Gastroesophageal sphincter (tissue), 4 donors: ENCODE results near the gene RPLP1. TPM values are rescaled to one million over a fixed set of nuclear protein-coding genes. Genes with fewer than 3 reads are reported as not detected.
A peak's percentile ranks its signal among the peaks of the same experiment; 100 is the strongest.
"Not testable (repeated sequence)": the region's sequence is repeated elsewhere in the genome, so short reads cannot be mapped to it uniquely, and the experiment has no call there.

Experiments
- ATAC-seq: fragments of 150-250 bp; one replicate; pipeline ENCODE4 v1.9.1; 2016; ENCODE audit warnings: mild to moderate bottlenecking, moderate library complexity
- H3K27ac ChIP-seq, 4 donors: fragments of 200-600 bp; sonication (generic) in 3 of 4; 1 replicate in 3 of 4; 2 replicates in 1 of 4; pipeline ENCODE4 v1.5.1; 2016 to 2019
- H3K27me3 ChIP-seq: fragments of 200-600 bp; sonication (generic); one replicate; pipeline ENCODE4 v1.5.1; 2019
- H3K36me3 ChIP-seq, 2 donors: fragments of 200-600 bp; sonication (generic); one replicate each; pipeline ENCODE4 v1.5.1; 2019; ENCODE audit warnings: control low read depth in 1 of 2
- H3K4me1 ChIP-seq, 3 donors: fragments of 200-600 bp; sonication (generic); 1 replicate in 2 of 3; 2 replicates in 1 of 3; pipeline ENCODE4 v1.5.1; 2016 to 2019; ENCODE audit warnings: control low read depth in 2 of 3
- H3K4me3 ChIP-seq, 2 donors: fragments of 200-600 bp; sonication (generic); one replicate each; pipeline ENCODE4 v1.5.1; 2019; ENCODE audit warnings: mild to moderate bottlenecking in 1 of 2, moderate library complexity in 1 of 2
- H3K9me3 ChIP-seq, 3 donors: fragments of 200-600 bp; sonication (generic); one replicate each; pipeline ENCODE4 v1.5.1; 2017 to 2019; ENCODE audit warnings: control low read depth in 2 of 3
- CTCF ChIP-seq, 4 experiments: fragments of 200-600 bp in 2 of 4; fragments of 450-650 bp in 2 of 4; sonication (generic) in 1 of 4; IDR thresholded peaks; one replicate each; pipeline ENCODE4 v1.5.1; 2017 to 2019; ENCODE audit warnings: antibody characterized with exemption in 4 of 4, mild to moderate bottlenecking in 2 of 4, moderate library complexity in 2 of 4
- EP300 ChIP-seq: sonication (generic); formaldehyde crosslinking; IDR thresholded peaks from one replicate; pipeline ENCODE4 v1.6.1; 2017; ENCODE audit warnings: antibody characterized with exemption, mild to moderate bottlenecking
- POLR2A ChIP-seq, 2 donors: fragments of 450-650 bp; IDR thresholded peaks; one replicate each; pipeline ENCODE4 v1.6.1; 2017; ENCODE audit warnings: antibody characterized with exemption in 2 of 2, mild to moderate bottlenecking in 2 of 2, moderate library complexity in 1 of 2
- POLR2AphosphoS5 ChIP-seq: sonication (generic); formaldehyde crosslinking; IDR thresholded peaks from one replicate; pipeline ENCODE4 v1.6.1; 2017; ENCODE audit warnings: antibody characterized with exemption
- WGBS, 2 donors: methylation state at CpG; one replicate each; pipeline ENCODE4 v1.1.5; 2018; ENCODE audit warnings: low coverage in 1 of 2; 5-methylcytosine and 5-hydroxymethylcytosine counted together
- total RNA-seq, 4 donors: library from RNA; depleted of rRNA; stranded (reverse); fragments of >200 nt; gene quantifications; one replicate each; pipeline ENCODE4 v1.1.0, GENCODE V29; 2016

RPLP1 gene
- total RNA-seq, 4 donors from 2014 or later = 337 to 657 (median 426) TPM

- Histone ChIP-seq H3K9me3 (no peaks in the 10 kb centered on the region), H3K36me3 (no peaks in the 10 kb centered on the region), H3K27ac (no peak overlapping the region), H3K27me3 (no peaks in the 10 kb centered on the region), H3K4me1 (no peaks in the 10 kb centered on the region), H3K4me3 (no peak overlapping the region)
- no peak for ATAC-seq
- TF ChIP-seq POLR2AphosphoS5 (no peak), POLR2A (IDR thresholded peaks at IDR 0.05) (no peak), CTCF (IDR thresholded peaks at IDR 0.05) (no peak)
- WGBS, 2 donors = 87 to 99% methylated on average over 3 to 7 of the region's 7 CpGs
Observed at GRCh38 chr15:69444686-69445085, 7.9 kb upstream of the RPLP1 start.

GRCh38 chr15:69446953-69447352 lies 5.7 kb upstream of the RPLP1 start:
- H3K27me3 ChIP-seq = no peaks in the 10 kb centered on the region
- ATAC-seq = no peak
- TF ChIP-seq CTCF (IDR thresholded peaks at IDR 0.05) = no peak
- TF ChIP-seq EP300 = no peak
- no peak for TF ChIP-seq POLR2A (IDR thresholded peaks at IDR 0.05)
- no peak for TF ChIP-seq POLR2AphosphoS5

GRCh38 chr15:69450221-69450620 lies 2.4 kb upstream of the RPLP1 start:
- H3K4me1 ChIP-seq = peaks cover 0 to 28% (median 15%) of the 10 kb centered on the region in 3 donors
- H3K4me3 ChIP-seq, H3K36me3 ChIP-seq, H3K9me3 ChIP-seq, H3K27me3 ChIP-seq, H3K27ac ChIP-seq, ATAC-seq: not testable (repeated sequence)
- 94% methylated on average over 3 of the region's 4 CpGs; no CpG with 5 or more reads in 1 of the 2 donors for WGBS, 2 donors

More at GRCh38 chr15:69446953-69447352, 5.7 kb upstream of the RPLP1 start:
- no peak overlapping the region for H3K4me3 ChIP-seq
- 78% methylated on average over 2 of the region's 2 CpGs; no CpG with 5 or more reads in 1 of the 2 donors for WGBS, 2 donors
- no peaks in the 10 kb centered on the region for H3K36me3 ChIP-seq
- H3K4me1 ChIP-seq = peaks cover 0 to 4% (median 0%) of the 10 kb centered on the region in 3 donors
- no peak overlapping the region for H3K27ac ChIP-seq
- H3K9me3 ChIP-seq = no peaks in the 10 kb centered on the region

- Histone ChIP-seq H3K4me3 (no peak overlapping the region), H3K36me3 (peaks cover 0 to 14% of the 10 kb centered on the region in 2 donors), H3K27ac (peak overlapping the region in 2 of 4 donors; percentile 94 to 98), H3K9me3 (no peaks in the 10 kb centered on the region), H3K27me3 (no peaks in the 10 kb centered on the region), H3K4me1 (peaks cover 0 to 34% (median 15%) of the 10 kb centered on the region in 3 donors)
- TF ChIP-seq POLR2A (IDR thresholded peaks at IDR 0.05) (no peak), EP300 (no peak), POLR2AphosphoS5 (no peak), CTCF (IDR thresholded peaks at IDR 0.05) (no peak)
- WGBS, 2 donors = 91% methylated on average over 10 of the region's 12 CpGs; no CpG with 5 or more reads in 1 of the 2 donors
- no peak for ATAC-seq
Observed at GRCh38 chr15:69450968-69451695, 1.5 kb upstream of the RPLP1 start.

GRCh38 chr15:69451951-69452691 lies 497 bp upstream of the RPLP1 start:
- peak; percentile 37 for ATAC-seq
- TF ChIP-seq EP300 = no peak
- 18 to 30% methylated on average over 27 of the region's 32 CpGs for WGBS, 2 donors
- Histone ChIP-seq H3K9me3 (no peaks in the 10 kb centered on the region), H3K27me3 (no peaks in the 10 kb centered on the region), H3K4me3 (peak overlapping the region; percentile 93 to 96), H3K36me3 (peaks cover 0 to 24% of the 10 kb centered on the region in 2 donors), H3K4me1 (peaks cover 0 to 34% (median 15%) of the 10 kb centered on the region in 3 donors), H3K27ac (peak overlapping the region; percentile 75 to 98 (median 94))
